NOMO-1 (cell line): ENCODE measurements around the gene SOX10.
A peak's percentile ranks its signal among the peaks of the same experiment; 100 is the strongest.

ENCODE experiments used
- DNase-seq, 2 experiments: peaks; one replicate each; lab custom pipeline; 2025; ENCODE audit not compliant: unreplicated experiment in 2 of 2; lab: John Stamatoyannopoulos, UW

SOX10 gene

DNA sequence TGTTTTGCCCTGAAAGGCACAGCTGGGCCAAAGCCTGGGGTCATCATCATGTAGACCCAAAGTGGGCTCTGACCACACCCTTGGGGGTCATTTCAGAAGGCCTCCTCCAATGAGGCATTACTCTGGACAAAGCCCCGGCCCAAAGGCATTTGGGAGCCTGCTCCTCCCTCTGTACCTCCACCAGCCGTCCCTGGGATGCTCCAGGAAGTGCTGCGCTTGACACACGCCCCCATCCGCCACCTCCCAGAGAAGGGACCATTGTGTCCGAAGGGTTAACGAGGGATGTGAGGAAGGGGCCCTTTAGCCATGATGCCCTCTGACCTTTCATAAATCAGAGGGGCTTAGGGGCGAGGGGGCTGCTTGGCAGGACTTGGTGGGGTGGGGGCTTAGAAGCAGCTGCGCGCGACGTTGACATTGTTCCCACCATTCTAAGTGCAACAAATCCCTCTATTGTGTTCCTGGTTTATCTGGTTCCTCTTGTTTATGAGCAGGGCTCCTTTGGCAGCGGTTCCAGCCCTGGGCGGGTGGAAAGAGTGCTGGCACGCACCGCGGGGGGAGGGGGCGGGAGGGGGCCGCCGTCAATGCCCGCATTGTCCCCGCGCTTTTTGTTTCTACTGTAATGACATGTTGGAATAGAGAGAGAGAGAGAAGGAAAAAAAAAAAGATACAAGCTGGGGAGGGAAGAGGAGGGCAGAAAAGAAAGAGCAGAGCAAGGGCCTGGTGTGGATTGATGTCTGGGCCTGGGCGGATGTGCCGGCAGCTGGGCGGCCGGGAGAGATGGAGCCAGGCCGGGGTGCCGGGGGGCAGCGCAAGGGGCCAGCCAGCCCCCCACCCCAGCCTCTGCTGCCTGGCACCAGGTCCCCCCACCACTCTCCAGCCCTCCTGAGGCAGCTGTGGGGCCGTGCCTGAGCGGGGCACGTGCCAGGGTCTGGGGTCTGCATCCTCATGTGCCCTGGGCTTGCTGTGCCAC, 32.1 kb upstream of the SOX10 start:
- no peak for DNase-seq

DNA sequence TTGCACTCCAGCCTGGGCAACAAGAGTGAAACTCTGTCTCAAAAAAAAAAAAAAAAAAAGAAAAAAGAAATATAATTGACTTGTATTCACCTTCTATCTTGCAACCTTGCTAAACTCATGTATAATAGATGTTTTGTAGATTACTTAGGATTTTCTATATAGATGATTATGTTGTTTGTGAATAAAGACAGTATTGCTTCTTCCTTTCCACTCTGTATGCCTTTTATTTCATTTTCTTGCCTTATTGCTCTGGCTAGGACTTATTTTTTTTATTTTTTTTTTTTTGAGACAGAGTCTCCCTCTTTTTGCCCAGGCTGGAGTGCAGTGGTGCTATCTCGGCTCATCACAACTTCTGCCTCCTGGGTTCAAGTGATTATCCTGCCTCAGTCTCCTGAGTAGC, 29.7 kb upstream of the SOX10 start:
- DNase-seq, result no peak

DNA sequence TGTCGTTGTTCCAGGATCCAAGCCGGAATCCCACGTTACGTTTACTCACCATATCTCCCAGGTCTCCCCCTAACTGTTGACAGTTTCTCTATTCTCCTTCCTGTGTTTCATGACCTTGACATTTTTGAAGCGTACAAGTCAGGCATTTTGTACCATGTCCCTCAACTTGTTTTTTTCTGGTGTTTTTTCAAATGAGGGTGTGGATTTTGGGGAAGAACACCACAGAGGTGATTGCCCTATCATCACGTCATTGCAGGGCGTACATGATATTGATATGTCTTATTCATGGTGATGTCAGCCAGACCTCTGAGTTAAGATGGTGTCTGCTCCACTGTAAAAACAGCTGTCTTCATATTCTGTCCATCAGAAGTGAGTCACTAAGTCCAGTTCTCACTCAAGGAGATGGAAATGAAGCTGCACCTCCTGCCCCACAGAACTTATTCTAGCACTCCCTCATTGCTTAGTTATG, 28.3 kb upstream of the SOX10 start:
- no peak for DNase-seq

DNA sequence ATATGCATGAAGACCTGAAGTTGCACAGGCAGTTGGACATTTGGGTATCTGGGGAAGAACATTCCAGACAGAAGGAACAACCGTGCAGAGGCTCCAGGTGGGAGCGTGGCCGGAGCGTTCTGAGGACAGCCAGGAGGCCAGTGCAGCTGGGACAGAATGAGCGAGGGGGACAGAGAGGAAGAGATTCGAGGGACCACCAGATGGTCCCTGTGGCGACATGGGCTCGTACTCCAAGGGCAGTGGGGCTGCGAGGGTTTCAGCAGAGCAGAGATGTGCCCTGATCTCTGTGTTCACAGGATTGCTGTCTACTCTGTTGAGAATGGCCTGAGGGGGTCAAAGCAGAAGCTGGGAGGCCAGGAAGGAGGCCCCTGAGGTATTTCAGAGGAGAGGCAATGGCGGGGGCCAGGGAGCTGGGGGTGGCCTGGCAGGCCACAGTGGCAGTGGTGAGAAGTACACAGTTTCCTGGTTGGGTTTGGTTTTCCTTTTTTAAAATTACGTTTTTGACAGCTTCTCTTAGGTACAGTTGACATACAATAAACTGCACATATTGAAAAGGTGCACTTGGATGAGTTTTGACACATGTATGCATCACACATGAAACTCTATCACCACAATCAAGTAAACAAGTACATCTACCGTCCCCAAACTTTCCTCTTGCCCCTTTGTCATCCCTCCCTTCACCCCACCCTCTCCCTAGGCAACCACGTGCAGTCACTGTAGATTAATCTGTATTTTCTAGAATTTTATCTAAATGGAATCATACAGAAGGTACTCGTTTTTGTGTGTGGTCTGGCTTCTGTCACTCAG, 24.8 kb upstream of the SOX10 start:
- no peak for DNase-seq

DNA sequence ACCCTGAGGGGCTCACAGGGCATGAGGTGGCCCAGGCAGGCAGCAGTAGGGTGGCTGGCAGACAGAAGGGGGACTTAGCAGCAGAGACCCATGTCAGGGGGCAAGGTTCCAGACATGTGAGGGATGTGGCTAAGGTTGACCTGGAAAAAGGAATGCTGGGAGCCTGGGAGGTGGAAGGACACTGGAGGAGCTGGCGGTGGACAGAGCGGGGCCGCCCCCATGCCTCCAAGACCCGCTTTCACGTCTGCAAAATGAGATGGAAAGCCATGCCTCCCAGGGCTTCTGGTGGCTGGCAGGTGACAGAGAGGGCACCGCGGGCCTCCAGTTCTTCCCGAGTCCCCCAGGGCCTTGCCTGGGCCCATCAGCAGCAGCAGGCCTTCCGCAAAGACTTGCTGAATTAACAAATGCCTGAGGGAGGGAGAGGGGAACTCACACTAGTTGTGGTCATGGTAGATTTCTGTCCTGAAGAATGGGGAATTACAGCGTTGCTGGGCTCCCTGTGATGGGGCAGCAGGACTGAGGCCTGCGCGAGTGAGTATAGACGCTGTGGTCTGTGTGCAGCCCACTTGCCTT, 23.1 kb upstream of the SOX10 start:
- DNase-seq, result no peak

DNA sequence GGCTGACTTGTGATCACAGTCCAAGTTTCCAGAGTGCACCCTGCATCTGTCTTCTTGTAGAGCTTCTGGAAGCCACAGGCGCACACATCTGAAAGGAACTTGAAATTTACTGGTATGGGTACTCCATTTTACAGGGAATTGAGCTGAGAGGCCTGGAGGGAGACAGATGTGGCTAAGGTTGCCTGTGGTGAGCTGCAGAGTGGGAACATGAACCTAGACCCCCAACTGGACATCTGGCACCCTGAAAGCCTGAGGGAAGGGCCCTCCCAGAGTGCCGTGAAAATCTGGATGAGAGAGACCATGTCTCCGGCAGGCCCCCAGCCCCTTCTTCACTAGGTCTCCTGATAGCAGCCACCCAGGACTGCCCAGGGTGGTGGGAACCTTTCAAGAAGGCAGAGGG, 22.6 kb upstream of the SOX10 start:
- DNase-seq, result no peak

DNA sequence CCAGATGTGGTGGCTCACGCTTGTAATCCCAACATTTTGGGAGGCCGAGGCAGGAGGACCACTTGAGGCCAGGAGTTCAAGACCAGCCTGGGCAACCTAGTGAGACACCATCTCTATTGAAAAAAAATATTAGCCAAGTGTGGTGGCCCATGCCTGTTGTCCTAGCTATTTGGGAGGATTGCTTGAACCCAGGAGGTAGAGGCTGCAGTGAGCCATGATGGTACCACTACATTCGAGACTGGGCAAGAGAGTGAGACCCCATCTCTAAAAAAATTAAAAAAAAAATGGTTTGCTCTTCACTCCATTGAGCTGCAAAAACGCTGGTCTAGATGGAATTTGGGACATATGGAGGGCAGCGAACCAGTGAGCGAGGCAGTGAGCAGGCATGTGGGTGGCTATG, 21.6 kb upstream of the SOX10 start:
- DNase-seq, result no peak

DNA sequence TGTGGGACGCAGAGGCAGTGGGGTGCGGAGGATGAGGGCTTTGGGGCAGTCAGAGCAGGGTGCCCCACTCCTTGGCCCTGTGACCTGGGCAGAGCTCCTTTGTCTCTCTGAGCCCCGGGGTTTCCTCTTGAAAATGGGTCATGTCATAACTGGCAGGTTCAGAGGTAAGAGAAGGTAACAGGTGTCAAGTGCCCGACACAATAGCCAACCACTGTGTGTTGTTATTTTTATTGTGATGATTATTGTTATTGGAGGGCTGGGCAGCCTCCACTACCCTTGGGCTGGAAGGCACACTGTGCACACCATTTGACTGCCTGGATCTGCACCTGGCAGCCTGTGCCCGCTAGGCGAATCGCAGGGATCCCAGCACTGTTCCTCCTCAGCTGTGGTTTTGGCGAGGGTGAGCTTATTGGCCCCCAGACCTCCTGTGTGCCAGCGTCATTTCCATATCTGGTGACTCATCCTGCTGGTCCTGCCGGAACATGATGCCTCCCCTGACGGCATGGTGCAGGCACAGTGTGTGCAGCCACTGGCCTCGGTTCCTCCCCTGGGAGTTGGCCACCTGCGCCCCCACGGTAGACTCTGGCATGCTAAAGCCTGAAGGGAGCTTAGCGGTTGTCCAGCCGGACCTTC, 15.4 kb upstream of the SOX10 start:
- peak in 1 of 2 experiments; percentile 9 for DNase-seq

DNA sequence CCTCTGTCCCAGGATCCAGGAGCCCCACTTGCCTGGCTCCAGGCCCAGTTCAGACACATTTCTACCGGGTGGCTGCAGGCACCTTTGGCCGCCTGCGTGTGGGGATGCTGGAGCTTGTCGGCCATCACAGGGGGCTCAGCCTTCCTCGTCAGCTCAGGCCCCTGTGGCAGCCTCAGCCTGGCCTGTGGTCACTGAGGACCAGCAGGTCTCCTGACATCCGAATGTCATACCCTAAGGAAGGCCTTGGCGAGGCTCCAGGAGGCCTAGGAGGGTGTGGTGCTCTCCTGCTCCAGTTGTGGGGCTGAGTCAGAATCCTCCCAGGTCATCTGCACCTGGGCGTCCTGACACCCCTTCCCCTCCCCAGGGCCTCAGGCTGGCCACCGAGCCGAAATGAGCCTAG, 14.9 kb upstream of the SOX10 start:
- no peak for DNase-seq

DNA sequence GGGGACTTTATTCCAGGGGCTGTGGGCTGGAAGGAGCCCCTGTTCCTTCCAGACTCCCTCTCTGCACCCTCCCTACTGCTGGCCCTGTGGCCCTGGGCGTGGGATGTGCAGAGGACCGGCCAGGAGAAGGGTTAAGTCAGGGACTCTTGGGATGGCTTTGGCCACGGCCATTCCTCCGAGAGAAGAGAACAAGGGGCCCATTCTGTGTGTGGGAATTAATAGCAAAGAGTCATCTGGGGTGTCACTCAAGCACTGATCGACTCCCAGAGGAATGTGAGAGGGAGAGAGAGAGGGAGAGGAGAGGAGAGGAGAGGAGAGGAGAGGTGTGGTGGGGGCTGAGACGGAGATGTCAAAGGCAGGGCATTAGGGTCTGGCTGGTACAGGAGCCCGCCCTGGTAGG, 14.2 kb upstream of the SOX10 start:
- no peak for DNase-seq

DNA sequence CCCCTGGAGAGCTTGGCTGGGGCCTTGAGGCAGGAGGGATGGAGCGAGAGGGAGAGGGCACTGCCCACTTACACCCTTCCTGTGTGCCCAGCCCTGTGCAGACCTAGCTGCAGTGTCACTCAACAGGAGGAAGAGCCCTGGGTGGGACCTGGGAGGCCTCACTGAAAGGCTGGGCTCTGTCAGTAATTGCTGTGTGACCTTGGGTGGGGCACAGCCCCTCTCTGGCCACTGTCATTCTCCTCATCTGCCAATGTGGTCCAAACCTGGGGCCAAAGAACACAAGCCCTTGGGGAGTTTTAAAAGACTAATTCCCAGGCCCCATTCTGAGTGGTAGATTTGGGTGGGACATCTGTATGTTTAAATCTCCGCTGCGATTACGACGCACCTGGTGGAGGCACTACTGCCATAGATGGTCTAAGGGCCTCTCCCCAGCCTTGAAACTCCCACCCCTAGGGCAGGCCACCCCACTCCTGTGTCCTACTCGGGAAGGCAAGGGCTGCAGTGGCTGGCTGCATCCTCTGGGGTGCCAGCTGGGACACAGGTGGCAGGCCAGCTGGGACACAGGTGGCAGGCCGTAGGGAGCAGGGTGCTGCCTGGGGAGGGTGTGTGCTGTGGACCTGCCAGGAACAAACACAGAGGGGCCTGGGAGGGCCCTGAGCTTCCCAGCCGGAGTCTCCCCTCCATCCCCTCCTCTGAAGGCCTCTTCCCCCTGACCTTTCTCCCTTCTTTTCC, 12.3 kb upstream of the SOX10 start:
- no peak for DNase-seq

DNA sequence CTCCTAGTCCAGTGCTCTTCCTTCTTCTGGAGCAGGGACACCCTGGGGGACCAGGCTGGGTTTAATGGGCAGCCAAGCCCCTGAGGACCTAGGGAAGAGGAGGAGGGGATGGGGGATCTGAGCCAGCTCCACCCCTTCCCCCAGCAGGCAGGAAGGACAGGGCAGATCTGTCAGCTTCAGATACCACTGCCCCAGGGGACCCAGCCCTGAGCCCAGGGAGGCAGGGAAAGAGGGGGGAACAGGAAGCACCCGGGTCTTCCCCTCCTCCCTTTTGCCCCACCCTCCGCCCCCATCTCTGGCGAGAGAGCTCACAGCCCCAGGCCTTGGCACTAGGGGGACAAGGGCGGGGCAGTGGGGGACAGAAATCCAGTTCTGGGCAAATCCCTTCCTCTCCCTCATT, 11.7 kb upstream of the SOX10 start:
- DNase-seq, result no peak

DNA sequence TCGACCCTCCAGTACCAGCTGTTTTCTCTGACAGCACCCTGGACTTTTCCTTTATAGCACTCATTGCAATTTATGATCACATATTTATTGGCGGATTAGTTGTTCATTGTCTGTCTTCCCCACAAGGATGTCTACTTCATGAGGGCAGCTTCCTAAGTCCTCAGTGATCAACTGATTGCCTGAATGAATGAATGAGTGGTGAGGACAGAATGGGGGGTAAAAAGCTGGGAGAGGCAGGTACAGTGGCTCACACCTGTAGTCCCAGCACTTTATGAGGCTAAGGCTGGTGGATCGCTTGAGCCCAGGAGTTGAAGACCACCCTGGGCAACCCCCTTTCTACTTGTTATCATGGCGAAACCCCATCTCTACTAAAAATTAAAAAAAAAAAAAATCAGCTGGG, 11.1 kb upstream of the SOX10 start:
- no peak for DNase-seq

DNA sequence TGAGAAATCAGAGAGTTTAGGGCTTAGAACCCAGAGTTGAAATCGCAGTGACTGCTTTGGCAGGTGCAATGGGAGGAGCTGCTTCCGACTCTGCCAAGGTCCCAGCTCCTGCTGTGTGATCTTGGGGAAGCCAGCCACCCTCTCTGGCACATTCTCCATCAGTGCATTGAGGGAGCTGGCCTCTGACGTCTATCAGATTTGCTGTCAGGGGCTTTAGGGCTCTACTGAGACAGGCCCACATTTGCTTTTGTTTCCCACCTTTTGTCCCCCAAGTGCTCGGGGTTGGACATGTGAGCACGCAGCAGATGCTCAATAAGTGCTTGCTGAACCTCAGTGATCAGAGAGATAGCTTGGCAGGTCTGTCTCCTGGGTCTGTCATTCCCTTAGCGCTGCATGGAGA, 10.6 kb upstream of the SOX10 start:
- no peak for DNase-seq

DNA sequence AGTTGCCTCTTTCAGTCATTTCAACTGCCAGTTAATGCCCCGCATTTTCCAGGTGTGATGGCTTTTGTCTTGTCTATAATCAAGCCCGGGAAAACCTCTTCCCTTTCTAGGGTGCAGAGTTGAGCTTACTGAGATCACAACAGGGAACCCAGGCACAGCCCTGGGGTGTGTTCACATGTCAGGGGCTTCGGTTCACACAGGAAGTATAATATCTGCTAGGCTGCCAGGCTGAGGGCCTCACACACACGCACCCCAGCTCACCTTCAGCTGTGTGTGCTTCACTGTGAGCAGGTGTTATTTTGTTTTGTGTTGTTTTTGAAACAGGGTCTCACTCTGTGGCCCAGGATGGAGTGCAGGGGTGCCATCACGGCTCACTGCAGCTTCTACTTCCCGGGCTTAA, 9.7 kb upstream of the SOX10 start:
- DNase-seq, result no peak

DNA sequence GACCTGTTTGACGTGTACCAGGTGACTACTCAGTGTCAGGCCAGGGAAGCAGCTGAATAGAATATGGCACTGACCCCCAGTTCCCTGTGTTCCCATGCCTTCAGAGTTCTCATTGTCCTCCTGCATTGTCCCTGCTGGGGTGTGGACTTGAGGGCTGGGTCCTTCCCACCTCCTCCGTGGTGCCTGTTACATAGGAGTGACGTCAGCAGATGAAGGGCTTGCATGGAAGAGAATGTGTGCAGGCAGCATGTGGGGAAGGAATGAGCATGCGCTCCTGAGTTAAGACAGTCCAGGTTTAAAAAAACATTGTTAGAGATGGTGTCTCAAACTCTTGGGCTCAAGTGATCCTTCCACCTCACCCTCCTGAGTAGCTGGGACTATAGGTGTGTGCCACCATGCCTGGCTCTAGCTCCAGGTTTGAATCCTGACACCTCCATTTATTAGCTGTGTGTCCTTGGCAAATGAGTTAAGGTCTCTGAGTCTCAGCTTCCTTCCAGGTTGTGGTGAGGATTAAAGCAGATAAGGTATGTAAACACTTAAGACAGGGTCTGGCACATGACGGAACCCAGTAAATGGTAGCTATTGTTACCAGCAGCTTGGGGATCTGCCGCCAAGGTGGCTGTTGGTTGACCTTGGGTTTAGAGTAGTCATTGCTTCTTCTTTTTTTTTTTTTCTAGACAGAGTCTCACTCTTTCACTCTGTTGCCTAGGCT, 7.5 kb upstream of the SOX10 start:
- no peak for DNase-seq

DNA sequence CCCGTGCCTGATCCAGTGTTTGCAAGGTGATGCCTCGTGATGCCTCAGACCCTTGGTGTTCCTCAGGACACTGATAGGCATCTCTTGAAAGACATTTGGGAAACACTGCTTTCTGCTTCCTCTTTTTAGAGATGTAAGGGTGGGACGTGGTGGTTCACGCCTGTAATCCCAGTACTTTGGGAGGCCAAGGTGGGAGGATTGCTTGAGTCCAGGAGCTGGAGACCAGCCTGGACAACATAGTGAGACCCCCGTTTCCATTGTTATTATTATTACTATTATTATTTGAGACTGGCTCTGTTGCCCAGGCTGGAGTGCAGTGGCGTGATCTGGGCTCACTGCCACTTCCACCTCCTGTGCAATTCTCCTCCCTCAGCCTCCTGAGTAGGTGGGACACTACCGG, 6.5 kb upstream of the SOX10 start:
- DNase-seq, result no peak

DNA sequence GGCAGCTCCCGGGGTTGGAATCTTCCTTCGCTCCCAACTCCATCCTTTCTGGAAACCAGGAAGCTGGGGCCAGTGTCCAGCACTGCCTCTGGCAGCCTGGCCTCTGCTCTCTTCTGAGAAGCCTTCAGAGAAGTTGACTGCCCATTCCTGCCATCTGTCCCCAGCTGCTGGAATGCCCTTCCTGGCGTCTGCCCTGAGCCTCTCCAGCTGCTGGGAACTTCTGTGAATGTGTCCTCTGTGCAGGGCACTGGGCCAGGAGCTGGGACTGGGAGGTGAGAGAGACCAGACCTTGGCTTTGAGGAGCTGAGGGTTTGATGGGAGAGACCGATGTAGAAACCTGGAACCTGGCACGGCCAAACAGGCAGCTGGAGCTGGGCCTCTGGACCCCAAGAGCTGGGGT, 5.9 kb upstream of the SOX10 start:
- no peak for DNase-seq

DNA sequence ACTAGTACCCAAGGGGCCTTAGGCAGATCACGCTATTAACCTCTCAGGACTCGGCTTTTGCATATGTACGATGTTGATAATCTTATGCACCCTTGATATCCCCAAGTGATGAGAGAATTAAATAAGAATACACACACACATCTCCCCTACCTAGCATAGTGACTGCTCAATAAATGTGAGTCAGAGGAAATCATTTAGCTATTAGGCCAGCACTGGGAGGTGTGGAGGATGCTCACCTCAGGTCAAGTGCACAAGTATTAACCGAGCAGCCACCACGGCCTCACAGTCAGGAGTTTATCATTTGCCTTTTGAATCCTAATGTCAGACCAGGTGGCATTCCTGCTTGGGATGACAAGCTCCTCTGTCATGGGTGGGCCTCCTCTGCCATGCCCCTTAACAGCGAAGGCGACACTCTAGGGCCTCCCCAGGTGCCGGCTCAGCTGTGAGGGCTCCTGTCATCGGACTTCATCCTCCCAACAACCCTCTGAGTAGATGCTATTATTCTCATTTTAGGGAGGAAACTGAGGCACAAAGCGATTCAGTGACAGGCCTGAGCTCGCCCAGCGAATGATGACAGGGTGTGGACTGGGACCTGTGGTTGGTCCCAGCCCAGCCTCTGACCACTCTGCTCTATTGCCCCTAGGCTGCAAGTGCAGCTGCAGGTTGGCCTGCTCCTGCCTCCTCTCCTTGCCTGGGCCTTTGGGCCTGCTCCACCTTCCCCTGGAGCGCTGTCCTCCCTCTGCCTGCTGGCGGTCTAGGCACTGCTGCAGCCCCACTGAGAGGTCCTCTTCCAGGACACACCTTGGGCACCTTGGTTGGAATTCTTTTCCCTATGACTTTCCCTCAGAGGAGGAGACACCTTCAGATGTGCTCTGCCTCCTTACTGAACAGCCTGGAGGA, 5.0 kb upstream of the SOX10 start:
- no peak for DNase-seq
